Prostate gland (tissue), 2 donors: ENCODE results near the gene FBRSL1. TPM values are rescaled to one million over a fixed set of nuclear protein-coding genes. Genes with fewer than 3 reads are reported as not detected.

ENCODE experiments used
- DNase-seq: peaks from one replicate; pipeline ENCODE4 v3.0.0-alpha.2; 2019; ENCODE audit warnings: low spot score
- H3K27ac ChIP-seq, 2 donors: fragments of 200-600 bp; sonication (generic); 2 replicates each; pipeline ENCODE4 v1.5.1; 2017 to 2019
- H3K27me3 ChIP-seq: fragments of 200-600 bp; sonication (generic); replicated peaks from 2 replicates; pipeline ENCODE4 v1.5.1; 2019; ENCODE audit not compliant: insufficient read depth
- H3K36me3 ChIP-seq, 2 donors: fragments of 200-600 bp; sonication (generic); 1 replicate in 1 of 2; 2 replicates in 1 of 2; pipeline versions ENCODE4 v1.5.1 to v1.8.1; 2017 to 2019
- H3K4me1 ChIP-seq: fragments of 200-600 bp; sonication (generic); replicated peaks from 2 replicates; pipeline ENCODE4 v1.5.1; 2019
- H3K4me3 ChIP-seq, 2 donors: fragments of 200-600 bp; sonication (generic); 2 replicates each; pipeline ENCODE4 v1.5.1; 2017 to 2019
- H3K9me3 ChIP-seq: fragments of 200-600 bp; sonication (generic); 2 replicates; pipeline ENCODE4 v1.5.1; 2017
- CTCF ChIP-seq, 4 experiments: fragments of 200-600 bp in 2 of 4; fragments of 450-650 bp in 2 of 4; sonication (generic) in 2 of 4; IDR thresholded peaks; 1 replicate in 3 of 4; 2 replicates in 1 of 4; pipeline ENCODE4 v1.5.1; 2016 to 2019; ENCODE audit warnings: antibody characterized with exemption in 4 of 4, mild to moderate bottlenecking in 2 of 4, moderate library complexity in 2 of 4
- POLR2A ChIP-seq: fragments of 450-650 bp; IDR thresholded peaks from one replicate; pipeline ENCODE4 v1.6.1; 2016; ENCODE audit warnings: antibody characterized with exemption, mild to moderate bottlenecking
- POLR2AphosphoS5 ChIP-seq: sonication (generic); formaldehyde crosslinking; IDR thresholded peaks from one replicate; pipeline ENCODE4 v1.6.1; 2017; ENCODE audit warnings: antibody characterized with exemption
- WGBS: methylation state at CpG from one replicate; pipeline ENCODE4 v1.1.5; 2018; 5-methylcytosine and 5-hydroxymethylcytosine counted together
- intact Hi-C: fragments of 100-400 bp; cut with DNase I; formaldehyde crosslinking; loops from one replicate; pipeline ENCODE4 v1.14.2; 2022
- total RNA-seq, 2 donors: library from RNA; depleted of rRNA; stranded (reverse); fragments of >200 nt; gene quantifications; one replicate each; pipeline ENCODE4 v1.1.0, GENCODE V29; 2016

Gene FBRSL1
- total RNA-seq, 2 donors from 2014 or later: 34.2 to 69.2 TPM

- no peaks in the 10 kb centered on the region for H3K9me3 ChIP-seq
Observed at GRCh38 chr12:132487311-132487741, 2.6 kb upstream of the FBRSL1 start.

GRCh38 chr12:132488127-132489077 is 1.5 kb upstream of the FBRSL1 start:
- H3K36me3 ChIP-seq: no peaks in the 10 kb centered on the region
- peak overlapping the region in 1 of 2 donors; percentile 57 for H3K27ac ChIP-seq
- peaks cover 13% of the 10 kb centered on the region for H3K4me1 ChIP-seq
- 60% methylated on average over 23 of the region's 23 CpGs for WGBS
- intact Hi-C loops: no loop called here
- no peak for DNase-seq
- H3K27me3 ChIP-seq: no peaks in the 10 kb centered on the region
- H3K4me3 ChIP-seq: peak overlapping the region in 1 of 2 donors; percentile 78
- TF ChIP-seq POLR2AphosphoS5 (no peak), POLR2A (no peak), CTCF (IDR thresholded peaks at IDR 0.05) (no peak)
- H3K9me3 ChIP-seq: no peaks in the 10 kb centered on the region

More at GRCh38 chr12:132487311-132487741, 2.6 kb upstream of the FBRSL1 start:
- intact Hi-C loops: no loop called here
- no peaks in the 10 kb centered on the region for H3K36me3 ChIP-seq
- no peak overlapping the region for H3K27ac ChIP-seq
- H3K4me3 ChIP-seq: no peak overlapping the region
- 86% methylated on average over 14 of the region's 14 CpGs for WGBS
- TF ChIP-seq POLR2AphosphoS5 (no peak), POLR2A (no peak), CTCF (IDR thresholded peaks at IDR 0.05) (no peak)
- DNase-seq: no peak
- H3K4me1 ChIP-seq: peaks cover 4% of the 10 kb centered on the region
- H3K27me3 ChIP-seq: no peaks in the 10 kb centered on the region

GRCh38 chr12:132489078-132489601 is 811 bp upstream of the FBRSL1 start:
- no peaks in the 10 kb centered on the region for H3K36me3 ChIP-seq
- no peak for DNase-seq
- H3K9me3 ChIP-seq: no peaks in the 10 kb centered on the region
- H3K27ac ChIP-seq: peak overlapping the region; percentile 57 to 59
- H3K27me3 ChIP-seq: no peaks in the 10 kb centered on the region
- peaks cover 20% of the 10 kb centered on the region for H3K4me1 ChIP-seq
- TF ChIP-seq CTCF (IDR thresholded peaks at IDR 0.05): no peak
- no peak for TF ChIP-seq POLR2AphosphoS5
- no peak for TF ChIP-seq POLR2A
- 12% methylated on average over 21 of the region's 46 CpGs for WGBS
- H3K4me3 ChIP-seq: peak overlapping the region; percentile 62 to 78
- intact Hi-C loops: no loop called here

- no peak for TF ChIP-seq POLR2AphosphoS5
- no peak for TF ChIP-seq POLR2A
- TF ChIP-seq CTCF (IDR thresholded peaks at IDR 0.05): no peak
- Histone ChIP-seq H3K36me3 (no peaks in the 10 kb centered on the region), H3K4me3 (peak overlapping the region; percentile 55 to 66), H3K9me3 (no peaks in the 10 kb centered on the region), H3K27ac (peak overlapping the region; percentile 76 to 85), H3K27me3 (no peaks in the 10 kb centered on the region), H3K4me1 (peaks cover 35% of the 10 kb centered on the region)
- intact Hi-C loops: no loop called here
- under 1% methylated on average over 66 of the region's 110 CpGs for WGBS
- no peak for DNase-seq
Observed at GRCh38 chr12:132490422-132491137, 629 bp downstream of the FBRSL1 start.
